SU-DHL-6 (cell line): ENCODE data around the gene TENT5A.

Experiments
- H2AFZ ChIP-seq: fragments of 200-600 bp; sonication (generic); 2 replicates; pipeline ENCODE4 v1.6.1; 2014; ENCODE audit warnings: low read depth, mild to moderate bottlenecking, moderate library complexity, mixed read lengths, antibody characterized with exemption, low read length; ENCODE audit not compliant: severe bottlenecking
- H3F3A ChIP-seq: fragments of 200-600 bp; shearing (Covaris generic); 2 replicates; pipeline ENCODE4 v1.6.0; 2016; ENCODE audit warnings: antibody characterized with exemption, mild to moderate bottlenecking; ENCODE audit not compliant: insufficient read depth
- H3K27ac ChIP-seq: fragments of 200-600 bp; sonication (generic); 2 replicates; pipeline ENCODE4 v1.5.1; 2016; ENCODE audit warnings: low read depth, mild to moderate bottlenecking, low read length, moderate library complexity, mixed read lengths
- H3K27me3 ChIP-seq: fragments of 200-600 bp; sonication (generic), shearing (Covaris generic); 2 replicates; pipeline ENCODE4 v1.6.0; 2014; ENCODE audit warnings: mild to moderate bottlenecking, low read length
- H3K36me3 ChIP-seq: fragments of 200-600 bp; sonication (generic); 2 replicates; pipeline ENCODE4 v1.6.1; 2014; ENCODE audit warnings: mild to moderate bottlenecking, low read length, mixed read lengths
- H3K4me2 ChIP-seq: fragments of 300-600, 200-600 bp; shearing (Covaris generic), sonication (generic); 2 replicates; pipeline ENCODE4 v1.6.0; 2014; ENCODE audit warnings: low read length, low read depth, mild to moderate bottlenecking; ENCODE audit not compliant: poor library complexity, severe bottlenecking
- H3K4me3 ChIP-seq: fragments of 200-600 bp; sonication (generic); 2 replicates; pipeline ENCODE4 v1.5.1; 2014; ENCODE audit warnings: antibody characterized with exemption, low read length, mild to moderate bottlenecking, mixed read lengths; ENCODE audit not compliant: insufficient read depth, poor library complexity, severe bottlenecking
- H3K79me2 ChIP-seq: fragments of 200-600 bp; sonication (generic); 2 replicates; pipeline ENCODE4 v1.6.1; 2014; ENCODE audit warnings: mild to moderate bottlenecking, low read length, moderate library complexity; ENCODE audit not compliant: insufficient read depth
- H3K9ac ChIP-seq: fragments of 200-600 bp; sonication (generic); 2 replicates; pipeline ENCODE4 v1.7.0; 2014; ENCODE audit warnings: mild to moderate bottlenecking, low read length
- H3K9me2 ChIP-seq: fragments of 200-600 bp; sonication (generic); replicated peaks from 2 replicates; pipeline ENCODE4 v1.6.1; 2014; ENCODE audit warnings: low read length; ENCODE audit not compliant: insufficient read depth
- H3K9me3 ChIP-seq: fragments of 200-600 bp; sonication (generic); 2 replicates; pipeline ENCODE4 v1.6.1; 2014; ENCODE audit warnings: low read length, mixed read lengths; ENCODE audit not compliant: insufficient read depth
- H4K20me1 ChIP-seq: fragments of 200-600 bp; sonication (generic); 2 replicates; pipeline ENCODE4 v1.6.1; 2014; ENCODE audit warnings: low read depth, mild to moderate bottlenecking, antibody characterized with exemption, low read length, moderate library complexity, mixed read lengths
- EZH2phosphoT487 ChIP-seq: fragments of 200-600 bp; sonication (generic), shearing (Covaris generic); conservative IDR thresholded peaks from 2 replicates; pipeline ENCODE4 v1.6.1; 2018; ENCODE audit warnings: mild to moderate bottlenecking, antibody characterized with exemption, low read length, moderate library complexity, mixed read lengths
- TF ChIP-seq, protein P1 (sequence below): fragments of 200-600 bp; sonication (generic); IDR thresholded peaks from one replicate; pipeline ENCODE4 v1.5.1; 2017; ENCODE audit warnings: antibody characterized with exemption, mild to moderate bottlenecking, low read length, moderate library complexity; ENCODE audit not compliant: insufficient read depth, poor library complexity, severe bottlenecking

The TENT5A gene

DNA sequence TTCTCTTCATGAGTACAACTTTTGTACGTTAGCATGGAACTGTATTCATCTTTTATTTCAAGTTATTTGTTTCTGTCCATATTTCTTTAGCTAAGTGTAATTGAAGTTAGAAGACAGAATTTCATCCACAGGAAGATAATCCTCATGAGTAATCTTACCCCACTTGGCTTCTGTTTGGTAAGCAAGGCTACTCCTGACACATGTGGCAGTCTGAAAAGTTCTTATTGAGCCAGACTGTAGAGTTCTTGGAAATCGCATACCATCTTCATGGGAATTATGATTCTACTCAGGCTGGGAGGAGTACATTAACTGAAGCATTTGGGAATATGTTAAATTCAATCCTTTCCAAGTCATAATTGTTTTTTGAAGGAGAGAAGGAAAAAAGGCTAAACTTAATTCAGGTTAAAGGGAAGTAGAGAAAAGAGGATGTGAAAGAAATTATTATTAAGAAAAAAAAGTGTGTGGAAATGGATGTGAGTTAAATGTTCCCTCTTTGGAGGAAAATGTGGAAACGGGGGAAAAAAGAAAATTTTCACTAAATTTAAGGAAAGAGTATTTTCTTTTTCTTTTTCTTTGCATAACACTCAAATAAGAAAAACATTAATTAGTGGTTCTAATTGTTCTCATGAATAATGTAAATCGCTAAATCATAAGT lies 41.5 kb upstream of the TENT5A start:
- Histone ChIP-seq H3K9me2 (no peaks in the 10 kb centered on the region), H3K27me3 (no peaks in the 10 kb centered on the region), H2AFZ (no peak overlapping the region), H3K79me2 (no peaks in the 10 kb centered on the region), H3K9me3 (no peaks in the 10 kb centered on the region), H3K4me3 (no peak overlapping the region), H3K36me3 (no peaks in the 10 kb centered on the region), H3K4me2 (no peak overlapping the region), H3F3A (no peaks in the 10 kb centered on the region), H3K27ac (no peak overlapping the region), H4K20me1 (no peaks in the 10 kb centered on the region), H3K9ac (no peak overlapping the region)
- TF ChIP-seq EZH2phosphoT487, result no peak
- TF ChIP-seq, protein P1, sequence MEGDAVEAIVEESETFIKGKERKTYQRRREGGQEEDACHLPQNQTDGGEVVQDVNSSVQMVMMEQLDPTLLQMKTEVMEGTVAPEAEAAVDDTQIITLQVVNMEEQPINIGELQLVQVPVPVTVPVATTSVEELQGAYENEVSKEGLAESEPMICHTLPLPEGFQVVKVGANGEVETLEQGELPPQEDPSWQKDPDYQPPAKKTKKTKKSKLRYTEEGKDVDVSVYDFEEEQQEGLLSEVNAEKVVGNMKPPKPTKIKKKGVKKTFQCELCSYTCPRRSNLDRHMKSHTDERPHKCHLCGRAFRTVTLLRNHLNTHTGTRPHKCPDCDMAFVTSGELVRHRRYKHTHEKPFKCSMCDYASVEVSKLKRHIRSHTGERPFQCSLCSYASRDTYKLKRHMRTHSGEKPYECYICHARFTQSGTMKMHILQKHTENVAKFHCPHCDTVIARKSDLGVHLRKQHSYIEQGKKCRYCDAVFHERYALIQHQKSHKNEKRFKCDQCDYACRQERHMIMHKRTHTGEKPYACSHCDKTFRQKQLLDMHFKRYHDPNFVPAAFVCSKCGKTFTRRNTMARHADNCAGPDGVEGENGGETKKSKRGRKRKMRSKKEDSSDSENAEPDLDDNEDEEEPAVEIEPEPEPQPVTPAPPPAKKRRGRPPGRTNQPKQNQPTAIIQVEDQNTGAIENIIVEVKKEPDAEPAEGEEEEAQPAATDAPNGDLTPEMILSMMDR, result no peak

DNA sequence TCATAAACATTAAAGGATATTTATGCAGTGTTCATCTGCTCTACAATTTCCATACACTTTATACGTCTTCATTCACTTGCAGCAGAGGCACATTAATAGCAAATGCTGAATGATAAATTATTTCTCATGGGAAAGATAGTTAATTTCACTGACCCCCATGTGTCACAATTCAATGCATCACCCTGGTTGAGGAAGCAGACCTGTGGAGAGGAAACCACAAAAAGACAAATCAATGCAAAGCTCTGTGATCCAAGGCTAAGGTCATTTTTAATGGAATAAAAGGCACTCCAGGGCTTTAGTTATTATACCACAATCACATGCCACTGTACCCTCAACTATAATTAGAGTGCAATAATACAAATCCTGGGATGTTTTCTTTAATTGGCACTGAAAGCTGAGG lies 40.3 kb upstream of the TENT5A start:
- Histone ChIP-seq H3K9ac (no peak overlapping the region), H3K79me2 (no peaks in the 10 kb centered on the region), H3K9me3 (no peaks in the 10 kb centered on the region), H3K27ac (no peak overlapping the region), H3K27me3 (no peaks in the 10 kb centered on the region), H3K4me3 (no peak overlapping the region), H3K9me2 (no peaks in the 10 kb centered on the region), H4K20me1 (no peaks in the 10 kb centered on the region), H3K36me3 (no peaks in the 10 kb centered on the region), H3K4me2 (no peak overlapping the region), H2AFZ (no peak overlapping the region), H3F3A (no peaks in the 10 kb centered on the region)
- TF ChIP-seq, protein P1, result no peak
- TF ChIP-seq EZH2phosphoT487, result no peak

DNA sequence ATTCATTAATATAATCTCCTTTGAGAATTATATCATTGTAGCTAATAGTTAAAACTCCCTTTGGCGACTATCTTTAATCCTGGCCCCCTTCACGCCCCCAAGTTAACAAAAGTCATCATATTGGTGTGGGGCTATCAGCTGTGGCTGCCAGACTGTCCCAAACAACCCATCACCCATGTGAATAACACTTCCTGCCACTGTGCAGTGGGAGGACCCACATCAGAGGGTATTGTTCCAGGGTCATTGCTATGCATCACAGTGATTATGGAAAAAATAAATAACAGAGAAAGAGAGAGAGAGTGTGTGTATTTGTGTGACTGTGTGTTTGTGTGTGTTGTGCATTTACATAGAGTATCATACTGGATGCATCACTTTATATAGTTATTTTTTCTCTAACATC lies 39.3 kb upstream of the TENT5A start:
- Histone ChIP-seq H3K79me2 (no peaks in the 10 kb centered on the region), H4K20me1 (no peaks in the 10 kb centered on the region), H2AFZ (no peak overlapping the region), H3K9me2 (no peaks in the 10 kb centered on the region), H3K9me3 (no peaks in the 10 kb centered on the region), H3K27ac (no peak overlapping the region), H3K9ac (no peak overlapping the region), H3K4me3 (no peak overlapping the region), H3K4me2 (no peak overlapping the region), H3K36me3 (no peaks in the 10 kb centered on the region), H3F3A (no peaks in the 10 kb centered on the region), H3K27me3 (no peaks in the 10 kb centered on the region)
- no peak for TF ChIP-seq EZH2phosphoT487
- TF ChIP-seq, protein P1, result no peak
